ENCODE data around the gene GPANK1. TPM values are rescaled to one million over a fixed set of nuclear protein-coding genes. Genes with fewer than 3 reads are reported as not detected.
A peak's percentile ranks its signal among the peaks of the same experiment; 100 is the strongest.

Gene GPANK1
- total and polyA plus RNA-seq, 2 of the 13 experiments (the other 11 are each of a cell fraction or from before 2014, with no cell fraction given), result 15.4 to 22.8 TPM

- TF ChIP-seq, protein P1, sequence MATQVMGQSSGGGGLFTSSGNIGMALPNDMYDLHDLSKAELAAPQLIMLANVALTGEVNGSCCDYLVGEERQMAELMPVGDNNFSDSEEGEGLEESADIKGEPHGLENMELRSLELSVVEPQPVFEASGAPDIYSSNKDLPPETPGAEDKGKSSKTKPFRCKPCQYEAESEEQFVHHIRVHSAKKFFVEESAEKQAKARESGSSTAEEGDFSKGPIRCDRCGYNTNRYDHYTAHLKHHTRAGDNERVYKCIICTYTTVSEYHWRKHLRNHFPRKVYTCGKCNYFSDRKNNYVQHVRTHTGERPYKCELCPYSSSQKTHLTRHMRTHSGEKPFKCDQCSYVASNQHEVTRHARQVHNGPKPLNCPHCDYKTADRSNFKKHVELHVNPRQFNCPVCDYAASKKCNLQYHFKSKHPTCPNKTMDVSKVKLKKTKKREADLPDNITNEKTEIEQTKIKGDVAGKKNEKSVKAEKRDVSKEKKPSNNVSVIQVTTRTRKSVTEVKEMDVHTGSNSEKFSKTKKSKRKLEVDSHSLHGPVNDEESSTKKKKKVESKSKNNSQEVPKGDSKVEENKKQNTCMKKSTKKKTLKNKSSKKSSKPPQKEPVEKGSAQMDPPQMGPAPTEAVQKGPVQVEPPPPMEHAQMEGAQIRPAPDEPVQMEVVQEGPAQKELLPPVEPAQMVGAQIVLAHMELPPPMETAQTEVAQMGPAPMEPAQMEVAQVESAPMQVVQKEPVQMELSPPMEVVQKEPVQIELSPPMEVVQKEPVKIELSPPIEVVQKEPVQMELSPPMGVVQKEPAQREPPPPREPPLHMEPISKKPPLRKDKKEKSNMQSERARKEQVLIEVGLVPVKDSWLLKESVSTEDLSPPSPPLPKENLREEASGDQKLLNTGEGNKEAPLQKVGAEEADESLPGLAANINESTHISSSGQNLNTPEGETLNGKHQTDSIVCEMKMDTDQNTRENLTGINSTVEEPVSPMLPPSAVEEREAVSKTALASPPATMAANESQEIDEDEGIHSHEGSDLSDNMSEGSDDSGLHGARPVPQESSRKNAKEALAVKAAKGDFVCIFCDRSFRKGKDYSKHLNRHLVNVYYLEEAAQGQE (IDR thresholded peaks at IDR 0.05; ENCODE audit: borderline replicate concordance in 1 of 2, low read depth in 1 of 2, low read length in 2 of 2), result no peak
- TF ChIP-seq NRL (CRISPR knock-in tag; IDR thresholded peaks at IDR 0.05; ENCODE audit: borderline replicate concordance), result peak; percentile 70; the same call in 1 of the 2 replicates
- no peak for TF ChIP-seq MBNL3 (CRISPR knock-in tag; conservative IDR thresholded peaks at IDR 0.05)
- TF ChIP-seq ZSCAN9 (CRISPR knock-in tag; IDR thresholded peaks at IDR 0.05; ENCODE audit: borderline replicate concordance), result peak; percentile 66; the same call in 1 of the 2 replicates
- TF ChIP-seq, protein P2, sequence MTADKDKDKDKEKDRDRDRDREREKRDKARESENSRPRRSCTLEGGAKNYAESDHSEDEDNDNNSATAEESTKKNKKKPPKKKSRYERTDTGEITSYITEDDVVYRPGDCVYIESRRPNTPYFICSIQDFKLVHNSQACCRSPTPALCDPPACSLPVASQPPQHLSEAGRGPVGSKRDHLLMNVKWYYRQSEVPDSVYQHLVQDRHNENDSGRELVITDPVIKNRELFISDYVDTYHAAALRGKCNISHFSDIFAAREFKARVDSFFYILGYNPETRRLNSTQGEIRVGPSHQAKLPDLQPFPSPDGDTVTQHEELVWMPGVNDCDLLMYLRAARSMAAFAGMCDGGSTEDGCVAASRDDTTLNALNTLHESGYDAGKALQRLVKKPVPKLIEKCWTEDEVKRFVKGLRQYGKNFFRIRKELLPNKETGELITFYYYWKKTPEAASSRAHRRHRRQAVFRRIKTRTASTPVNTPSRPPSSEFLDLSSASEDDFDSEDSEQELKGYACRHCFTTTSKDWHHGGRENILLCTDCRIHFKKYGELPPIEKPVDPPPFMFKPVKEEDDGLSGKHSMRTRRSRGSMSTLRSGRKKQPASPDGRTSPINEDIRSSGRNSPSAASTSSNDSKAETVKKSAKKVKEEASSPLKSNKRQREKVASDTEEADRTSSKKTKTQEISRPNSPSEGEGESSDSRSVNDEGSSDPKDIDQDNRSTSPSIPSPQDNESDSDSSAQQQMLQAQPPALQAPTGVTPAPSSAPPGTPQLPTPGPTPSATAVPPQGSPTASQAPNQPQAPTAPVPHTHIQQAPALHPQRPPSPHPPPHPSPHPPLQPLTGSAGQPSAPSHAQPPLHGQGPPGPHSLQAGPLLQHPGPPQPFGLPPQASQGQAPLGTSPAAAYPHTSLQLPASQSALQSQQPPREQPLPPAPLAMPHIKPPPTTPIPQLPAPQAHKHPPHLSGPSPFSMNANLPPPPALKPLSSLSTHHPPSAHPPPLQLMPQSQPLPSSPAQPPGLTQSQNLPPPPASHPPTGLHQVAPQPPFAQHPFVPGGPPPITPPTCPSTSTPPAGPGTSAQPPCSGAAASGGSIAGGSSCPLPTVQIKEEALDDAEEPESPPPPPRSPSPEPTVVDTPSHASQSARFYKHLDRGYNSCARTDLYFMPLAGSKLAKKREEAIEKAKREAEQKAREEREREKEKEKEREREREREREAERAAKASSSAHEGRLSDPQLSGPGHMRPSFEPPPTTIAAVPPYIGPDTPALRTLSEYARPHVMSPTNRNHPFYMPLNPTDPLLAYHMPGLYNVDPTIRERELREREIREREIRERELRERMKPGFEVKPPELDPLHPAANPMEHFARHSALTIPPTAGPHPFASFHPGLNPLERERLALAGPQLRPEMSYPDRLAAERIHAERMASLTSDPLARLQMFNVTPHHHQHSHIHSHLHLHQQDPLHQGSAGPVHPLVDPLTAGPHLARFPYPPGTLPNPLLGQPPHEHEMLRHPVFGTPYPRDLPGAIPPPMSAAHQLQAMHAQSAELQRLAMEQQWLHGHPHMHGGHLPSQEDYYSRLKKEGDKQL (CRISPR knock-in tag; IDR thresholded peaks at IDR 0.05; ENCODE audit: low read depth), result no peak
- TF ChIP-seq, protein P3, sequence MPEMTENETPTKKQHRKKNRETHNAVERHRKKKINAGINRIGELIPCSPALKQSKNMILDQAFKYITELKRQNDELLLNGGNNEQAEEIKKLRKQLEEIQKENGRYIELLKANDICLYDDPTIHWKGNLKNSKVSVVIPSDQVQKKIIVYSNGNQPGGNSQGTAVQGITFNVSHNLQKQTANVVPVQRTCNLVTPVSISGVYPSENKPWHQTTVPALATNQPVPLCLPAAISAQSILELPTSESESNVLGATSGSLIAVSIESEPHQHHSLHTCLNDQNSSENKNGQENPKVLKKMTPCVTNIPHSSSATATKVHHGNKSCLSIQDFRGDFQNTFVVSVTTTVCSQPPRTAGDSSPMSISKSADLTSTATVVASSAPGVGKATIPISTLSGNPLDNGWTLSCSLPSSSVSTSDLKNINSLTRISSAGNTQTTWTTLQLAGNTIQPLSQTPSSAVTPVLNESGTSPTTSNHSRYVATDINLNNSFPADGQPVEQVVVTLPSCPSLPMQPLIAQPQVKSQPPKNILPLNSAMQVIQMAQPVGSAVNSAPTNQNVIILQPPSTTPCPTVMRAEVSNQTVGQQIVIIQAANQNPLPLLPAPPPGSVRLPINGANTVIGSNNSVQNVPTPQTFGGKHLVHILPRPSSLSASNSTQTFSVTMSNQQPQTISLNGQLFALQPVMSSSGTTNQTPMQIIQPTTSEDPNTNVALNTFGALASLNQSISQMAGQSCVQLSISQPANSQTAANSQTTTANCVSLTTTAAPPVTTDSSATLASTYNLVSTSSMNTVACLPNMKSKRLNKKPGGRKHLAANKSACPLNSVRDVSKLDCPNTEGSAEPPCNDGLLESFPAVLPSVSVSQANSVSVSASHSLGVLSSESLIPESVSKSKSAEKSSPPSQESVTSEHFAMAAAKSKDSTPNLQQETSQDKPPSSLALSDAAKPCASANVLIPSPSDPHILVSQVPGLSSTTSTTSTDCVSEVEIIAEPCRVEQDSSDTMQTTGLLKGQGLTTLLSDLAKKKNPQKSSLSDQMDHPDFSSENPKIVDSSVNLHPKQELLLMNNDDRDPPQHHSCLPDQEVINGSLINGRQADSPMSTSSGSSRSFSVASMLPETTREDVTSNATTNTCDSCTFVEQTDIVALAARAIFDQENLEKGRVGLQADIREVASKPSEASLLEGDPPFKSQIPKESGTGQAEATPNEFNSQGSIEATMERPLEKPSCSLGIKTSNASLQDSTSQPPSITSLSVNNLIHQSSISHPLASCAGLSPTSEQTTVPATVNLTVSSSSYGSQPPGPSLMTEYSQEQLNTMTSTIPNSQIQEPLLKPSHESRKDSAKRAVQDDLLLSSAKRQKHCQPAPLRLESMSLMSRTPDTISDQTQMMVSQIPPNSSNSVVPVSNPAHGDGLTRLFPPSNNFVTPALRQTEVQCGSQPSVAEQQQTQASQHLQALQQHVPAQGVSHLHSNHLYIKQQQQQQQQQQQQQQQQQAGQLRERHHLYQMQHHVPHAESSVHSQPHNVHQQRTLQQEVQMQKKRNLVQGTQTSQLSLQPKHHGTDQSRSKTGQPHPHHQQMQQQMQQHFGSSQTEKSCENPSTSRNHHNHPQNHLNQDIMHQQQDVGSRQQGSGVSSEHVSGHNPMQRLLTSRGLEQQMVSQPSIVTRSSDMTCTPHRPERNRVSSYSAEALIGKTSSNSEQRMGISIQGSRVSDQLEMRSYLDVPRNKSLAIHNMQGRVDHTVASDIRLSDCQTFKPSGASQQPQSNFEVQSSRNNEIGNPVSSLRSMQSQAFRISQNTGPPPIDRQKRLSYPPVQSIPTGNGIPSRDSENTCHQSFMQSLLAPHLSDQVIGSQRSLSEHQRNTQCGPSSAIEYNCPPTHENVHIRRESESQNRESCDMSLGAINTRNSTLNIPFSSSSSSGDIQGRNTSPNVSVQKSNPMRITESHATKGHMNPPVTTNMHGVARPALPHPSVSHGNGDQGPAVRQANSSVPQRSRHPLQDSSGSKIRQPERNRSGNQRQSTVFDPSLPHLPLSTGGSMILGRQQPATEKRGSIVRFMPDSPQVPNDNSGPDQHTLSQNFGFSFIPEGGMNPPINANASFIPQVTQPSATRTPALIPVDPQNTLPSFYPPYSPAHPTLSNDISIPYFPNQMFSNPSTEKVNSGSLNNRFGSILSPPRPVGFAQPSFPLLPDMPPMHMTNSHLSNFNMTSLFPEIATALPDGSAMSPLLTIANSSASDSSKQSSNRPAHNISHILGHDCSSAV (CRISPR knock-in tag; IDR thresholded peaks at IDR 0.05; ENCODE audit: borderline replicate concordance), result 0 out of 2 replicates have a peak, but pooled peaks have one; percentile 33
- no peak; the same call in 1 of the 2 replicates for TF ChIP-seq ZNF414 (CRISPR knock-in tag; IDR thresholded peaks at IDR 0.05)
- peak; percentile 75; the same call in 1 of the 2 replicates for TF ChIP-seq ZNF678 (CRISPR knock-in tag; IDR thresholded peaks at IDR 0.05)
Observed at GRCh38 chr6:31619805-31620585, 44.8 kb downstream of the GPANK1 start (continued).

All from HepG2 (cell line).